Coronary artery (tissue), 2 donors: ENCODE results near the gene TMPRSS13.

Experiments
- DNase-seq: peaks from one replicate; pipeline ENCODE4 v3.0.0-alpha.2; 2017; ENCODE audit warnings: low spot score
- H3K27ac ChIP-seq, 2 donors: fragments of 200-600 bp; sonication (generic); one replicate each; pipeline ENCODE4 v1.5.1; 2016 to 2019
- H3K4me3 ChIP-seq: fragments of 200-600 bp; sonication (generic); 2 replicates; pipeline ENCODE4 v1.5.1; 2016; ENCODE audit warnings: mild to moderate bottlenecking, moderate library complexity
- TF ChIP-seq, protein P1 (sequence below): fragments of 200-600 bp; sonication (generic); IDR thresholded peaks from one replicate; pipeline ENCODE4 v1.5.1; 2019; ENCODE audit warnings: antibody characterized with exemption

Gene TMPRSS13

GRCh38 chr11:117851852-117852251 lies 77.3 kb downstream of the TMPRSS13 start:
- peak; percentile 56 for DNase-seq
- TF ChIP-seq, protein P1, sequence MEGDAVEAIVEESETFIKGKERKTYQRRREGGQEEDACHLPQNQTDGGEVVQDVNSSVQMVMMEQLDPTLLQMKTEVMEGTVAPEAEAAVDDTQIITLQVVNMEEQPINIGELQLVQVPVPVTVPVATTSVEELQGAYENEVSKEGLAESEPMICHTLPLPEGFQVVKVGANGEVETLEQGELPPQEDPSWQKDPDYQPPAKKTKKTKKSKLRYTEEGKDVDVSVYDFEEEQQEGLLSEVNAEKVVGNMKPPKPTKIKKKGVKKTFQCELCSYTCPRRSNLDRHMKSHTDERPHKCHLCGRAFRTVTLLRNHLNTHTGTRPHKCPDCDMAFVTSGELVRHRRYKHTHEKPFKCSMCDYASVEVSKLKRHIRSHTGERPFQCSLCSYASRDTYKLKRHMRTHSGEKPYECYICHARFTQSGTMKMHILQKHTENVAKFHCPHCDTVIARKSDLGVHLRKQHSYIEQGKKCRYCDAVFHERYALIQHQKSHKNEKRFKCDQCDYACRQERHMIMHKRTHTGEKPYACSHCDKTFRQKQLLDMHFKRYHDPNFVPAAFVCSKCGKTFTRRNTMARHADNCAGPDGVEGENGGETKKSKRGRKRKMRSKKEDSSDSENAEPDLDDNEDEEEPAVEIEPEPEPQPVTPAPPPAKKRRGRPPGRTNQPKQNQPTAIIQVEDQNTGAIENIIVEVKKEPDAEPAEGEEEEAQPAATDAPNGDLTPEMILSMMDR, result no peak
- H3K4me3 ChIP-seq, result no peak overlapping the region
- no peak overlapping the region for H3K27ac ChIP-seq

- Histone ChIP-seq H3K27ac (no peak overlapping the region), H3K4me3 (no peak overlapping the region)
- TF ChIP-seq, protein P1, result no peak
- peak; percentile 21 for DNase-seq
Measured at GRCh38 chr11:117851106-117851505, 78.1 kb downstream of the TMPRSS13 start.
